ENCODE data around the gene PTPN18.

Gene PTPN18

DNA sequence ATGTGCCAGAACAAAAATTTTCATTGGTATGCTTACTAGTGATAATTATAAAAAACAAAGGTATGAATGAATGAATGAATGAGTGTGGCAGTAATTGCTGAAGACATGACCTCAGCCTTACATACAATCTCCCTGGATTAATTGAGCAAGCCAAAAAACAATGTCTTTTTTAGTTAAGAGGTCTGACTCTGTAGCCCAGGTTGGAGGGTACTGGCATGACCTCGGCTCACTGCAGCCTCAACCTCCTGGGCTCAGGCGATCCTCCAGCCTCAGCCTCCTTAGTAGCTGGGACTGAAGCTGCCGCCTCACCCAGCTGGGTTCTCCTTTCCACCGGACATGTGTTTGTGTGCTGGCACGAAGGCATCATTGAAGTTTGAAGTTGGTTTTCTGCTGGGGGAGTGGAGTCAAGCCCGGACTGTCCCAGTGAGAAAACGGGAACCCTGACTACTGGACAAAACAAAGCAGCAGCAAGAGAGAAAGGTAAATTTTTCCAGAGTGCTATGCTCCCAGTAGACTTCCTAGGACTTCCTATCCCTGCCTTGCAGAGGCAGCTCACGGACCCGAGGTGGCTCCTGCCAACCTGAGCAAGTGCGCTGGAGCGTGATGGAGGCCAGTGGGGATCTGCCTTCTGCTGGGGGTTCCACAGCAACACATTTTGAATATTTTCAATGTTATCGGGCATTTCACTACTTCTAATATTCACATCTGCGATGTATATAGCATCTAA, 19.5 kb upstream of the PTPN18 start:
- peak overlapping the region; percentile 62 for H3K27ac ChIP-seq
- TF ChIP-seq, protein P1, sequence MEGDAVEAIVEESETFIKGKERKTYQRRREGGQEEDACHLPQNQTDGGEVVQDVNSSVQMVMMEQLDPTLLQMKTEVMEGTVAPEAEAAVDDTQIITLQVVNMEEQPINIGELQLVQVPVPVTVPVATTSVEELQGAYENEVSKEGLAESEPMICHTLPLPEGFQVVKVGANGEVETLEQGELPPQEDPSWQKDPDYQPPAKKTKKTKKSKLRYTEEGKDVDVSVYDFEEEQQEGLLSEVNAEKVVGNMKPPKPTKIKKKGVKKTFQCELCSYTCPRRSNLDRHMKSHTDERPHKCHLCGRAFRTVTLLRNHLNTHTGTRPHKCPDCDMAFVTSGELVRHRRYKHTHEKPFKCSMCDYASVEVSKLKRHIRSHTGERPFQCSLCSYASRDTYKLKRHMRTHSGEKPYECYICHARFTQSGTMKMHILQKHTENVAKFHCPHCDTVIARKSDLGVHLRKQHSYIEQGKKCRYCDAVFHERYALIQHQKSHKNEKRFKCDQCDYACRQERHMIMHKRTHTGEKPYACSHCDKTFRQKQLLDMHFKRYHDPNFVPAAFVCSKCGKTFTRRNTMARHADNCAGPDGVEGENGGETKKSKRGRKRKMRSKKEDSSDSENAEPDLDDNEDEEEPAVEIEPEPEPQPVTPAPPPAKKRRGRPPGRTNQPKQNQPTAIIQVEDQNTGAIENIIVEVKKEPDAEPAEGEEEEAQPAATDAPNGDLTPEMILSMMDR (conservative IDR thresholded peaks at IDR 0.05): no peak

DNA sequence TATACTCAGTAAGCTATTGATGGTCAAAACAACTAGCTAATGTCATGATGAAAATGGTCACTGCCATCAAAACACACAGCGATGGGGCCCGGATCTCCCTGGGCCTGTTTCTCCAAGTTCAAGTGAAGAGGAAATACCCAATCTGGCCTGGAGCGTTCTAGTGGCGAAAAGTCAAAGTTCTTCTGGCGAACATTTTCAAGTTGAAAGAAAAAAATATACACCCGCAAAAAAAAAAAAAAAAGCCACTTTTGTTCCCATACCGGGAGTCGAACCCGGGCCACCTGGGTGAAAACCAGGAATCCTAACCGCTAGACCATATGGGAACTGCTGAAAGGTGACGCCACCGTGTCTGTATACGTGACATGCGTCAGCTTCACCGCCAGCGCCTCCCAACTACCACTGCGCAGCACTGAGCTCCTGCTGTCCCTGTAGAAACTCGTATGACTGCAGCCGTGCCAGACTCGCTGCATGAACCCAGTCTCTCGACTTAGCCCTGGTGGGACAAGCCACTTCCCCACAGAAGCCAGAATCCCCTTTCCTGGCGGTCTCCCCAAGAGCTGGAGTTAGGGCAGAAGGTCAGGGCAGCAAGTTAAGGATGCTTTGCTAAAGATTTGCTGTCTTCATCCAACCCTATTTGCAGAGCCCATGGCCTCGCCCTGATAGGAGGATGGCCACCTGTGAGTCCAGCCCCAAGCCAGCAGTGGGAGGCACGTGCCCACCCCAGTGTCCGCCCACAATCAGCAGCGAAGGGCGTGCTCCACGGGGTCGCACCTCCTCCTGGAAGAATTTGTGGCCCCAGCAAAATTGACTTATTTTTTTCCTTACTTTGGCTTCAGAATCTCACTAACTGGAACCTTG, 18.8 kb upstream of the PTPN18 start:
- TF ChIP-seq, protein P1 (conservative IDR thresholded peaks at IDR 0.05): no peak; the same call in 1 of the 2 replicates
- H3K27ac ChIP-seq: peak overlapping the region; percentile 62

DNA sequence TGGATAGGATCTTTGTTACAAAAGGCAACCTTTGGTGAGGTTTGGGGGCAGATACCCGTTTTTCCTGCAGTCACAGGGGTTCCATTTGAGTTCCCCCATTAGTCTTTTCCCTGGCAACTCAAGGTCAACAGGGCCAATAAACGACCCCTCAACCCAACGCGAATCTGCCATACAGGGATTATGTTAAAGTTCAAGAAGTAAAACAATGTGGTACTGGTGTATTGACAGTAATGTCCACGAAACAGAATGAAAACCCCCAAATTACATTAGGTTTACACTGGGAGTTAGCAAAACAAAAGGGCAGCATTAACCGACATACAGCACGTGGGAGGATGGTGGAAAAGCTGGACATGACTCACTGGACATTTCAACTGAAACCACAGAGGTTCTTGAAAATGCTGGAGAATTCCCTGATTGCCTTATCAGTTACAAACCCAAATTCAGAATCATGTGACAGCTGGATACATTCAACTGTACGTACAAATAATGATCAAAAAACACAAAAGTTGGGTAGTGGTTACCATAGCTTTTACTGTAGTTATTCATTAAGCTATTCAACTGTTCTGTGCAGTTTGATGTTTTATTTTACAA, 18.0 kb upstream of the PTPN18 start:
- peak overlapping the region; percentile 62 for H3K27ac ChIP-seq
- TF ChIP-seq, protein P1 (conservative IDR thresholded peaks at IDR 0.05): no peak

DNA sequence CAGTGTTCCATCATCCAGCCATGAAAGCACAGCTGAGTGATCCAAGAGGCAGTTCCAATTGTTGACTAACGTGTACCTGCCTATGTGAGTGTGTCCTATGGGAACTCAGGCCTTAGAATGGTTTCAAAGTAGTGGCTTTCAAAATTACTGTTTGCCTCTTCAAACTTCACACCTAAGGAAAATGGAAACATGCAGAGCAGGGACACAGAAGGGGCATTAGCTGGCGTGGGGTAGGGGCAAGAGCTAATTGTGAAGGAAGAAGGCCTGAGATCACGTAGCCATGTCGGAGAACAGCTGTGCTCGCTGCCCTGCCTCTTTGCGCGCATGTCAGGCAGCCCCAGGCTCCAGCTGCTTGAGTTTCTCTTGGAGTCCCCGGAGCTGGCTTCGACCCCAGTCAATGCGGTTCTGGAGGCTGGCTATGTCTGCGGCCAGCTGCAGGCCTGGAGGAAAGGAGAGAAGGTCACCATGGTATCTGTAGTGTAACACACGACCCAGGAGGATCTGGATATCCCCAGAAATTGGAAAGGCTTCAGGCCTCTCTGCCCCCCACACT, 17.0 kb upstream of the PTPN18 start:
- H3K27ac ChIP-seq: no peak overlapping the region
- TF ChIP-seq, protein P1 (conservative IDR thresholded peaks at IDR 0.05): no peak

DNA sequence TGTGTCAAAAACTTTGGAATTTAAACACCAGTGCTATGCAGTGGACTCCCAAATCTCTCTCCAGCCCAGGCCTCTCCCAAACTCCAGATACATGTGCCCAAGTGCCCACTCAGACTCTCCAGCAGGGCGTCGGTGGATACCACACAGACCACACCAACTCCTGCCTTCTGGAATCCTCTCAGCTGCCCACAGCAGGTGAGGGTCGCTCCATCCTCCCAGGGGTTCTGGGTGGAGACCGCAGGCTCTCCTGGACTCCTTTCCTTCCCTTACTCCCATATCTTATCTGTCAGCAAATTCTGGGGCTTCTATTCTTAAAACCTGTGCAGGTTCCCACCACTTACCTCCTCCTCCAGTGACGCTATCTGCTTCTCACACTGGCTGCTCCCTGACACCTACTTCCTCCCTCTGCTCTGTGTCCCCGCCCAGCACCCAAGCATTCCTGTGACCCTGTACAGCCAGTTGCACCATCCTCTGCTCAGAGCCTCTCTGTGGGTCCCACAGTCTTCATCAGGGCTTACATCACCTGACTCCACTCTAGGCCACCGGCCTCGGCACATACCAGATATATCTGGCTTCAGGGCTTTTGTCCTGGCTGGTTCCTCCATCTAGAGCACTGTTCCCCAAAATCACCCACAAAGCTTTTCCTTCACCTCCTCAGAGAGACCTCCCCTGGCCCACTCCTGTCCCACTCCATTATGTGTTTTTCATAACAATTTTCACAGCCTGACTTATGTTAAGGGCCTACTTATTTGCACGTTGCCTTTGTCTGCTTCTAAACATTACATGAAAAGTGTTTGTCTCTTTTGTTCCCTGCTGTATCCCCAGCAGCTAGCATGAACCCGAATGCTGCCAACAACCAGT, 15.7 kb upstream of the PTPN18 start:
- TF ChIP-seq, protein P1 (conservative IDR thresholded peaks at IDR 0.05): no peak
- H3K27ac ChIP-seq: no peak overlapping the region

DNA sequence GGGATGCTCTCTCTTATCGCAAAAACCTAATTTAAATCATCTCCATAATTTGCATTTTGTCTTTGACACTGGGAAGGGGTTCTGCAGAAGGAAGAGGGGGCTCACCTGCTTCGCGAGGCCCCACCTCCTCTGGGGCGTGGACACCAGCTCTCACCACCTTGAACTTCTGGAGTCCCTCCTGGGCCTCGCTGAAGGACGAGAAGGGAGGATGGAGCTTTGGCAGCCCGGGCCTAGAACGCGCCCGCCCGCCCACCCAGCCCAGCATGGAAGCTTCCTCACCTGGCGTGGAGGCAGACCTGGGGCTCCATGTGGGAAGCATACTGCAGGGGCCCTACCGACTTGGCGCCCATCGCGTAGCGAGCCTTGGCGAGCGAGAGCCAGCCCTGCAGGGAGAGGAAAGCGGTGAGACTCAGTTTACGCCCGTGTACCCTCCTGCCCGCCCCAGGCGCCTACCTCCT, 14.3 kb upstream of the PTPN18 start:
- H3K27ac ChIP-seq: peak overlapping the region; percentile 86
- TF ChIP-seq, protein P1 (conservative IDR thresholded peaks at IDR 0.05): no peak

Data from VCaP (cell line).